Ramos (cell line): ENCODE results near the gene RAB41.
"Not testable (repeated sequence)": the region's sequence is repeated elsewhere in the genome, so short reads cannot be mapped to it uniquely, and the experiment has no call there.

ENCODE experiments used
- in situ Hi-C: fragments of 300-500 bp; cut with MboI; formaldehyde crosslinking; loops from one replicate; pipeline ENCODE4 v1.14.3; 2022; ENCODE audit warnings: low sequenced_read_pairs; ENCODE audit not compliant: unreplicated experiment

RAB41 gene

GRCh38 chrX:70289168-70289792 lies 7.3 kb downstream of the RAB41 start:
- in situ Hi-C loops, result no loop called here

GRCh38 chrX:70289793-70290770 lies 8.1 kb downstream of the RAB41 start, which contains the start of the genes KIF4A and PDZD11:
Gene KIF4A (plus strand): TSS chrX:70290104. CDS start chrX:70290459, 355 bp downstream.
Gene PDZD11 (minus strand): TSS chrX:70289927. CDS start chrX:70289341, 586 bp downstream.
- in situ Hi-C loops, result no loop called here

GRCh38 chrX:70292788-70293187 lies 10.8 kb downstream of the RAB41 start:
- in situ Hi-C loops, result no loop called here

- in situ Hi-C loops, result no loop called here
These were observed 11.6 kb downstream of the RAB41 start for GRCh38 chrX:70293621-70294020.

GRCh38 chrX:70301716-70302115 lies 19.7 kb downstream of the RAB41 start:
- in situ Hi-C loops, result no loop called here

- in situ Hi-C loops, result no loop called here
These were observed 31.5 kb downstream of the RAB41 start for GRCh38 chrX:70313503-70313902.

GRCh38 chrX:70322784-70323183 lies 40.8 kb downstream of the RAB41 start:
- in situ Hi-C loops, result no loop called here

- in situ Hi-C loops, result not testable (repeated sequence)
These were observed 41.7 kb downstream of the RAB41 start for GRCh38 chrX:70323628-70324027.

- in situ Hi-C loops, result no loop called here
These were observed 42.4 kb downstream of the RAB41 start for GRCh38 chrX:70324326-70324725.

- in situ Hi-C loops, result no loop called here
These were observed 49.2 kb downstream of the RAB41 start for GRCh38 chrX:70331161-70331560.

GRCh38 chrX:70332600-70332999 lies 50.6 kb downstream of the RAB41 start:
- in situ Hi-C loops, result no loop called here
